GM19238 (cell line): ENCODE results near the gene CARD6.
"Not testable (repeated sequence)": the region's sequence is repeated elsewhere in the genome, so short reads cannot be mapped to it uniquely, and the experiment has no call there.

ENCODE experiments used
- DNase-seq: peaks from one replicate; pipeline ENCODE4 v3.0.0; 2011; ENCODE audit warnings: low spot score; ENCODE audit not compliant: insufficient read length

CARD6 gene

DNA sequence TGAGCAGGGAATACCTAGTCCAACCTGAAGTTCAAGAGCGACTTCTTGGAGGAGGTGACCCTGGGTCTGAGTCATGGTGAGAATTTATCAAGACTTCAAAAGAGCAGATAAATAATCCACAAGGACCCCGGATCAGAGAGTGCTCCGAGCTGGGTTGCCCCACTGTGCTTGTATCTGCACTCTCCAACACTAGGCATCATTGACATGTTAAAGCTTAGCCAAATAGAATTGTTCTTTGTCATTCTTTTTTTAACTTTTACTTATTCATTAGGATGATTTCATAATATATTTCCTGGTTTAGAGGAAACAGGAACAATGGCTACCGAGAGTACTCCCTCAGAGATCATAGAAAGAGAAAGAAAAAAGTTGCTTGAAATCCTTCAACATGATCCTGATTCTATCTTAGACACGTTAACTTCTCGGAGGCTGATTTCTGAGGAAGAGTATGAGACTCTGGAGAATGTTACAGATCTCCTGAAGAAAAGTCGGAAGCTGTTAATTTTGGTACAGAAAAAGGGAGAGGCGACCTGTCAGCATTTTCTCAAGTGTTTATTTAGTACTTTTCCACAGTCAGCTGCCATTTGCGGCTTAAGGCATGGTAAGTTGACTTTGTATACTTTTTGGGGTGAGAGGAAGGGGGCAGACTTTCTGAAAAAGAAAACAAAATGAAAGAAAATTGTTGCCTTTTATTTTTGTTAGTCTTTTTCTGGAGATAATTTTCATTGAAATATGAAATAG lies at the start of gene CARD6:
Gene CARD6, plus strand, starts transcription at position 300 of the 738 bp plus-strand sequence. Its CDS starts 16 bp downstream, at position 316.
- DNase-seq: no peak

GRCh38 chr5:40791715-40792139 lies 49.4 kb upstream of the CARD6 start:
- no peak for DNase-seq

GRCh38 chr5:40792691-40793090 lies 48.5 kb upstream of the CARD6 start:
- DNase-seq: not testable (repeated sequence)

GRCh38 chr5:40794340-40794739 lies 46.8 kb upstream of the CARD6 start:
- DNase-seq: not testable (repeated sequence)

DNA sequence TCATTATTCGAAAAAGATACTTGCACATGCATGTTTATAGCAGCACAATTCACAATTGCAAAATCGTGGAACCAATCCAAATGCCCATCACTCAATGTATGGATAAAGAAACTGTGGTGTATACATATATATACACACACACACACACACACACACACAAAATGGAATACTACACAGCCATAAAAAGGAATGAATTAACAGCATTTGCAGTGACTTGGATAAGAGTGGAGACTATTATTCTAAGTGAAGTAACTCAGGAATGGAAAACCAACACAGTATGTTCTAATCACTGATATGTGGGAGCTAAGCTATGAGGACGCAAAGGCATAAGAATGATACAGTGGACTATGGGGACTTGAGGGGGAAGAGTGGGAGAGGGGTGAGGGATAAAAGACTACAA lies 46.3 kb upstream of the CARD6 start:
- DNase-seq: not testable (repeated sequence)

DNA sequence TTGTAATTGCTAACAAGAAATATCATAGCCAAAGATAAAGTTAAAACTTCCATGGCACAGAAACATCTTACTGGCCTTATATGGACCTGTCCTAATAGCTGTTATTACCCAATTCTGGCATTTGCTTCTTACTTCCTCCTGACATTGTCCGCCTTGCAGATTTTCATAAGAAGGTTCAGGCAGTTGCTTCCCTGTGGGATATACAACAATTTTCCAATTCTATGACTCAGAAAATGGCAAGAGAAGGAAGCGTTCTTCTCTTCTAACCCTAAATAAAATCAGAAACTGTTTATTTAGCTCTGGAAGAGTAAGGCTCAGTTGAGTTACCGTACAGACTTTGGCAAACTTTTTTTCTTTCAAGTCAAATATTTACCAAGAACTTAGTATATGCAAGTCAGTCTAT lies 44.7 kb upstream of the CARD6 start:
- no peak for DNase-seq

GRCh38 chr5:40797273-40798011 lies 43.7 kb upstream of the CARD6 start:
- DNase-seq: peak; percentile 32

GRCh38 chr5:40798012-40798800 lies 43.0 kb upstream of the CARD6 start, which contains the start of gene PRKAA1:
TSS of gene PRKAA1 (minus strand) at chr5:40798374. CDS start at chr5:40798189, 185 bp downstream.
- DNase-seq: peak; percentile 86

GRCh38 chr5:40798801-40799210 lies 42.4 kb upstream of the CARD6 start:
- no peak for DNase-seq

GRCh38 chr5:40799258-40799657 lies 41.9 kb upstream of the CARD6 start:
- no peak for DNase-seq

- no peak for DNase-seq
Measured at GRCh38 chr5:40801771-40802562, 39.2 kb upstream of the CARD6 start.

GRCh38 chr5:40812125-40812524 lies 29.0 kb upstream of the CARD6 start:
- DNase-seq: no peak

DNA sequence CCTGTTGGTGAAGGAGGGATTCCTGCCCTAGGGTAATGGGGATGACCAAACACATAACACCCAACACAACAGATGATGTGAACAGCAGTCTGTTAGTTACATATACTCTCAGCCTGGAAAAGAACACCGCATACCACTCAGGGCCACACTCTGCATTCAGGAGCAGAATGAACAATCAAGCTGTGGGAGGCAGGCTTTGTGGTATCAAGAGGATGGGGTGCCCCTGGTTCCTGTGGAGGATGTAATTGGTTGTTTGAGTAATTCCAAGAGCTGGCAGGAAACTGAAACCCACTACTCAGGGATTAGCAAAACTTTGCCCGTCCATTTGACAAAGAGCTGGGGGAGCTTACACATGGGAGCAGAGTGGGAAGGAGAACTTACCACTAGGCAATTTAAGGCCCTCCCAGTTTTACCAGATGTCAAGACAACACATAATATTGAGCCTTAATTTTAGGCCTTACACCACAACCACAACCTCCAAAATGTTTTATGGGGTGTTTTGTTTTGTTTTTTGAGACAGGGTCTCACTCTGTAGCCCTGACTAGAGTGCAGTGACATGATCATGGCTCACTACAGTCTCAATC lies 27.4 kb upstream of the CARD6 start:
- DNase-seq: no peak

- no peak for DNase-seq
Measured at GRCh38 chr5:40823459-40823858, 17.7 kb upstream of the CARD6 start.

- not testable (repeated sequence) for DNase-seq
Measured at GRCh38 chr5:40825461-40826043, 15.6 kb upstream of the CARD6 start.

DNA sequence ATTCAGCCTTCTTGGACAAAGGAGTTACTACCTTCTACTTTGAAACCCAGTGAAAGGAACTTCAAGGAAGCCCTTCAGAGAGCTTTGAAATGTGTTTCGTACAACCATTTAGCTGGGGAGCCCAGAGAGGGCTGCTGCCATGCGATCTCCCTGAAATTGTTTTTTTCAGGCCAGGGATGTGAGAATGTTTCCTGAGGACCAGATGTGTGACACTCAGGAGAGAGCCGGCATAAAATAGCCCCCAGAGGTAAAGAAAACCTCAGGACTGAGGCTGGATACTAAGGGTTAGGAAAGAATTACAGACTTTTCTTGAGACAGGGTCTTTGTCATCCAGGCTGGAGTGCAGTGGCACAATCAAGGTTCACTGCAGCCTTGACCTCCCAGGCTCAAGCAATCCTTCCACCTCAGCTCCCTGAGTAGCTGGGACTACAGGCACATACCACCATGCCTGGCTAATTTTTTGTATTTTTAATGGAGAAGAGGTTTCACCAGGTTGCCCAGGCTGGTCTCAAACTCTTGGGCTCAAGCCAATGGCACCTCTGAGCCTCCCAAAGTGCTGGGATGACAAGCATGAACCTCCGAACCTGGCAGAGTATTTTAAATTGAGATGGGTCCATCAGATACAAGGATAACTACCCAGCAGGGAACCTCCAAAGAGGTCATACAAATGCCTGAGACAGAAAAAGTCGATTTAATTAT lies 14.5 kb upstream of the CARD6 start:
- no peak for DNase-seq

- DNase-seq: no peak
Measured at GRCh38 chr5:40827188-40827977, 13.8 kb upstream of the CARD6 start.

- DNase-seq: no peak
Measured at GRCh38 chr5:40828021-40828631, 13.0 kb upstream of the CARD6 start.
